ENCODE results near the gene MYPOP.
"Not testable (repeated sequence)": the region's sequence is repeated elsewhere in the genome, so short reads cannot be mapped to it uniquely, and the experiment has no call there.

Gene MYPOP

GRCh38 chr19:45905011-45905410, 2.6 kb upstream of the MYPOP start:
- no peak for DNase-seq

- DNase-seq: peak; percentile 96
Measured at GRCh38 chr19:45902651-45903625, 525 bp upstream of the MYPOP start.

GRCh38 chr19:45901432-45901911, 941 bp downstream of the MYPOP start:
- DNase-seq: peak; percentile 5

- no peak for DNase-seq
Measured at GRCh38 chr19:45900738-45901431, 1.5 kb downstream of the MYPOP start.

GRCh38 chr19:45899919-45900589, 2.4 kb downstream of the MYPOP start:
- no peak for DNase-seq

GRCh38 chr19:45899253-45899652, 3.2 kb downstream of the MYPOP start:
- DNase-seq: no peak

GRCh38 chr19:45897261-45897812, 5.1 kb downstream of the MYPOP start:
- no peak for DNase-seq

- DNase-seq: not testable (repeated sequence)
Measured at GRCh38 chr19:45895983-45896599, 6.3 kb downstream of the MYPOP start.

- DNase-seq: no peak
Measured at GRCh38 chr19:45895519-45895972, 6.9 kb downstream of the MYPOP start.

GRCh38 chr19:45890877-45891276, 11.5 kb downstream of the MYPOP start:
- no peak for DNase-seq

GRCh38 chr19:45889210-45889885, 13.1 kb downstream of the MYPOP start:
- DNase-seq: no peak

- no peak for DNase-seq
Measured at GRCh38 chr19:45887200-45887710, 15.2 kb downstream of the MYPOP start.

- DNase-seq: peak; percentile 89
Measured at GRCh38 chr19:45886427-45887199, 15.8 kb downstream of the MYPOP start.

GRCh38 chr19:45885556-45886426, 16.6 kb downstream of the MYPOP start, which contains the start of gene IRF2BP1:
IRF2BP1 (minus strand) TSS chr19:45886141; CDS start chr19:45885774, 367 bp downstream.
- peak; percentile 91 for DNase-seq

GRCh38 chr19:45884682-45885555, 17.5 kb downstream of the MYPOP start:
- no peak for DNase-seq

GRCh38 chr19:45883881-45884681, 18.3 kb downstream of the MYPOP start:
- no peak for DNase-seq

- DNase-seq: no peak
Measured at GRCh38 chr19:45883586-45883880, 18.9 kb downstream of the MYPOP start.

Measured in NCI-H1436 (cell line).